Sigmoid colon (tissue), 4 donors: ENCODE data around the gene GAL.

Experiments used
- CTCF ChIP-seq, 4 experiments: fragments of 450-650 bp in 3 of 4; fragments of 200-600 bp in 1 of 4; IDR thresholded peaks; one replicate each; pipeline ENCODE4 v1.5.1; 2016 to 2019; ENCODE audit warnings: antibody characterized with exemption in 4 of 4, mild to moderate bottlenecking in 3 of 4, moderate library complexity in 2 of 4
- POLR2AphosphoS5 ChIP-seq, 4 donors: sonication (generic); formaldehyde crosslinking; IDR thresholded peaks; one replicate each; pipeline ENCODE4 v1.6.1; 2017; ENCODE audit warnings: antibody characterized with exemption in 4 of 4

GRCh38 chr11:68735646-68736045, 51.3 kb downstream of the GAL start:
- no peak for TF ChIP-seq CTCF (IDR thresholded peaks at IDR 0.05)
- TF ChIP-seq POLR2AphosphoS5 (IDR thresholded peaks at IDR 0.05): no peak
